ENCODE results near the gene RASGRP1. TPM values are rescaled to one million over a fixed set of nuclear protein-coding genes. Genes with fewer than 3 reads are reported as not detected.

RASGRP1 gene
- total and polyA plus RNA-seq, 10 donors, result 1.5 to 25.0 (median 14.6) TPM

DNA sequence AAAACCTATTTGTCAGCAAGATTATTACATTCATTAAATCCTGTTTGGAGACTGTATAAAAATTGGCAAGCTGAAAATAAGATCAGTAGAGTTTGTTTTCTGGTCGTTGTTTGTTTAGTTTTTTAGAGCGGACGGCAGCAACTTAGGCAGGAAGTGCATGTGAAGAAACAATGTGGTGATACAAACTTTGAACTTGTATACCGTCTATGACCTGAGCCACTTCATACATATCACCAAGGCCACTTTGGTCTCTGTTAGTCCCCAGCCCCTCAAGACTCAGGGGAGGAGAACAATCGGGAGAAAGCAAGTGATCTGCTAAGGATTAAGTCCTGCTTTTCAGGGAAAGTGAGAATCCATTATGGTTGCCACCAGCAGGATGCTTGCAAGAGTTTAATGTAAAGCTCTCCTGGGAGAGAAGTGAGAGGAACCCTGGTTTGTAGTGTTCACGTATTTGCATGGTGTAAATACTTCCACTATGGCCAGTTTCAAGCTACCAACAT lies 31.1 kb downstream of the RASGRP1 start:
- Histone ChIP-seq H3K36me3 (peaks cover 0 to 26% (median 0%) of the 10 kb centered on the region in 6 donors), H3K4me1 (peaks cover 0 to 61% (median 0%) of the 10 kb centered on the region in 6 donors), H3K27ac (peak overlapping the region in 1 of 8 donors; percentile 8), H3K27me3 (replicated peaks in 1 of 7) (no peaks in the 10 kb centered on the region), H3K9me3 (no peaks in the 10 kb centered on the region), H3K4me3 (no peak overlapping the region)
- no peak for DNase-seq
- intact Hi-C loops (cut with DNase I; ENCODE audit: low total_unique reads), result no loop called here
- 68 to 75% (median 70%) methylated on average over 6 of the region's 6 CpGs for WGBS, 5 donors
- TF ChIP-seq POLR2AphosphoS5 (IDR thresholded peaks at IDR 0.05) (no peak), POLR2A (IDR thresholded peaks at IDR 0.05) (no peak), CTCF (IDR thresholded peaks at IDR 0.05 in 8 of 11, conservative IDR thresholded peaks at IDR 0.05 in 3 of 11) (no peak)

DNA sequence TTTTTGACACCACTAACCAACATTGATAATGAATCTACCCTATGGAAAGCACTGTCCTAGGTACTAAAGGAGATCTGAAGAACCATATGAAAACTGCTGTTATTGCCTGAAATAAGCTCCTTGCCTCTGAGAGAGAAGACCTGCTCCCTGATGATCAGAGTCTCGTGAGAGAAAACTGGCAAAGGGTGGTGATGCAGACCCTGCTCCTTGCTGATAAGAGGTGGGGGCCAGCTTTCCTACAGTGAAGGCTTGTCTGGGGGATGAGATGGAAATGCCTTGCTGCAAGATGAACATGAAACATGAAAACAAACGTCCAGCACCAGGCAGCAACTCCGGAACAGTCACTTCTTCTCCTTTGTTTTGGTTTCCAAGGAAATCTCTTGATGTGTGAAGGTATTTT lies 31.9 kb downstream of the RASGRP1 start:
- Histone ChIP-seq H3K36me3 (peaks cover 0 to 26% (median 0%) of the 10 kb centered on the region in 6 donors), H3K27me3 (replicated peaks in 1 of 7) (no peaks in the 10 kb centered on the region), H3K27ac (peak overlapping the region in 1 of 8 donors; percentile 8), H3K4me1 (peaks cover 0 to 55% (median 0%) of the 10 kb centered on the region in 6 donors), H3K9me3 (no peaks in the 10 kb centered on the region), H3K4me3 (no peak overlapping the region)
- TF ChIP-seq CTCF (IDR thresholded peaks at IDR 0.05 in 8 of 11, conservative IDR thresholded peaks at IDR 0.05 in 3 of 11), result no peak
- no peak for TF ChIP-seq POLR2A (IDR thresholded peaks at IDR 0.05)
- TF ChIP-seq POLR2AphosphoS5 (IDR thresholded peaks at IDR 0.05), result no peak
- 84 to 95% (median 87%) methylated on average over 3 of the region's 3 CpGs for WGBS, 5 donors
- DNase-seq, result no peak
- intact Hi-C loops (cut with DNase I; ENCODE audit: low total_unique reads), result no loop called here

GRCh38 chr15:38531509-38531908 lies 33.1 kb downstream of the RASGRP1 start:
- TF ChIP-seq CTCF (IDR thresholded peaks at IDR 0.05 in 8 of 11, conservative IDR thresholded peaks at IDR 0.05 in 3 of 11), result no peak
- no peak for TF ChIP-seq POLR2A (IDR thresholded peaks at IDR 0.05)
- TF ChIP-seq POLR2AphosphoS5 (IDR thresholded peaks at IDR 0.05), result no peak
- intact Hi-C loops (cut with DNase I; ENCODE audit: low total_unique reads), result no loop called here
- no peak overlapping the region for H3K4me3 ChIP-seq
- H3K4me1 ChIP-seq, result peaks cover 0 to 43% (median 0%) of the 10 kb centered on the region in 6 donors
- H3K27me3 ChIP-seq (replicated peaks in 1 of 7), result no peaks in the 10 kb centered on the region
- no peaks in the 10 kb centered on the region for H3K9me3 ChIP-seq
- no peak overlapping the region for H3K27ac ChIP-seq
- DNase-seq, result no peak
- 81 to 93% (median 86%) methylated on average over 4 of the region's 4 CpGs for WGBS, 5 donors
- H3K36me3 ChIP-seq, result peaks cover 0 to 26% (median 0%) of the 10 kb centered on the region in 6 donors

DNA sequence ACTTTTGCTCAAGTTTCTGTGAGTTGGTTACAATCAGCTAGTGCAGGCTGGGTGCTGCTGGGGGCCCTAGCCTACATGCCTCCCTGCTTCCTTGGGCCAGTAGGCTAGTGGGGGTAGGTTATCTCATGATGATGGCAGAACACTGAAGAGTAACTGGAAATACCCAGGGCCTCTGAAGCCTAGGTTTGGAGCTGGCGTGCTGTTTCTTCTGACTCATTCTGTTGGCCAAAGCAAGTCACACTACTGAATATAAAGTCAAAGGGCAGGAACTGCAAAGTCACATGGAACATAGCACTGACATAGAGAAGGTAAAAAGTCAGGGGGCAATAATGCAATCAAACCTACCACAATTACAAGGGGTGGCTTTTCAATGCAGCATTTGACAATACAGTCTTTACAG lies 34.5 kb downstream of the RASGRP1 start:
- intact Hi-C loops (cut with DNase I; ENCODE audit: low total_unique reads), result no loop called here
- WGBS, 5 donors, result 69 to 81% (median 77%) methylated on average over 1 of the region's 1 CpG
- no peak overlapping the region for H3K27ac ChIP-seq
- H3K27me3 ChIP-seq (replicated peaks in 1 of 7), result no peaks in the 10 kb centered on the region
- TF ChIP-seq CTCF (IDR thresholded peaks at IDR 0.05 in 8 of 11, conservative IDR thresholded peaks at IDR 0.05 in 3 of 11) (no peak), POLR2AphosphoS5 (IDR thresholded peaks at IDR 0.05) (no peak), POLR2A (IDR thresholded peaks at IDR 0.05) (no peak)
- peaks cover 0 to 32% (median 0%) of the 10 kb centered on the region in 6 donors for H3K36me3 ChIP-seq
- peaks cover 0 to 30% (median 0%) of the 10 kb centered on the region in 6 donors for H3K4me1 ChIP-seq
- DNase-seq, result no peak
- H3K9me3 ChIP-seq, result no peaks in the 10 kb centered on the region
- H3K4me3 ChIP-seq, result no peak overlapping the region
